ENCODE measurements around the gene OBP2B.
"Not testable (repeated sequence)": the region's sequence is repeated elsewhere in the genome, so short reads cannot be mapped to it uniquely, and the experiment has no call there.

The OBP2B gene

DNA sequence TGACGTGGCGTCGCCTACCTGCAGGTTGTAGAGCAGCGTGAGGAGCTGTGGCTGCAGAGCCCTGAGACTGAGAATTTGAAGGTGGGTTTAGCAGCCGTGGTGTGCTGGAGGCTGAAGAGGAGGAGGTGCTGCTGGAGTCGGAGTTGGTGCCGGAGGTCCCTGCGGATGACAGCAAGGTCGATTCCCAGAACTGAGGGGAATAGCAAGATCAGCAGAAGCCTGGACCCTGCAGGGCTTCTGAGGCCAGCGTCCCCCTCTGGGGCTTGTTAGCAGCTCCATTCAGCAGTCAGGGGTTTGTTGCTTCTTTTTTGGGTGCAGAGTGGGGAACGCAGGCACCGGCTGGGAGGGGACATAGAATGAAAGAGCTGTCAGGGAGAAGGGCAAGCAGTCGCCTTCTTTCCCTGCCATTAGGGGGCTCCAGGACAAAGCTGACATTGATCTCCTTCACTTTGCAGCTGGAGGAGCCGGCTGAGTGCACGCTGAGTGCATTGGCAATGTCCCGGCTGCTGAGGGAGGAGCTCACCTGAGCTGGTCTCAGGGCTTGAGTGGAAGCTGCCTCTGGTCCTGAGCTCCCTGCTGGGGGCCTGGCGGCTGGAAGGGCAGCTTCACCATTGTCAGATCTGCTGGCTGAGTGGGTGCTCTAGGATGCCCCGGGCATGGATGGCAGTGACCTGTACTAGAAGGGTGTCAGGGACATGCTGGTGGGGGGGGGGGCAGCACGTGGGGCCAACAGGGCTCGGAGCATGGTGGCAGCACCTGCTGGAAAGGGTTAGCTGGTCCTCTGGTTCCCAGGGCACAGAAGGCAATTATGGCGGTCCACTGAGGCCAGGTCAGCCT is 20.8 kb downstream of the OBP2B start:
- Histone ChIP-seq H3K4me1 (ENCODE audit: insufficient read depth, low read length) (no peaks in the 10 kb centered on the region), H3K27ac (ENCODE audit: low read depth, low read length) (no peak overlapping the region), H3K9me3 (ENCODE audit: low read length) (no peaks in the 10 kb centered on the region), H3K36me3 (ENCODE audit: insufficient read depth, low read length) (no peaks in the 10 kb centered on the region), H3K4me3 (ENCODE audit: low read depth in 1 of 2, low read length in 2 of 2) (no peak overlapping the region), H3K27me3 (ENCODE audit: control insufficient read depth in 1 of 2, insufficient read depth in 2 of 2, low read length in 2 of 2) (peaks cover 0 to 6% of the 10 kb centered on the region in 2 donors), H3K9ac (ENCODE audit: low read length) (no peak overlapping the region)

DNA sequence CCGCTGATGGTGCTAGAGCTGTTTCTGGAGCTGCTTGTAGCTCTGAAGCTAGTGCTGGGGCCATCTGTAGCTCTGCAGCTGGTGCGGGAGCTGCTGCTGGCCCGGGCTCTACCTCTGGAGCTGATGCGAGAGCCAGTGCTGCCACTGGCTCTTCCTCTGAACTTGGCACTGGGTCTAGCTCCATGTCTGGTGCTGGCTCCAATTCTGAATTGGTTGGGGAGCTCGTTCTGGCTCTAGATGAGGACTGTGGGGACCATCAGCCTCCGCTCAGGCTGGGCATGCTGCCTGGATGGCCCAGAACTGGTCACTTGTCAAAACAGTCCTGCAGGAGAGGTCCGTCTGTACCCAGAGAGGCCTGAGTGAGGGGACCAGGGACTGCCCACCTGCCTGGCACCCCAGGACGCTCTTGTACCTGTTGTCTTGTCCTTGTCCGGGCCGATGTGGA is 21.5 kb downstream of the OBP2B start:
- no peaks in the 10 kb centered on the region for H3K9me3 ChIP-seq (ENCODE audit: low read length)
- H3K4me3 ChIP-seq (ENCODE audit: low read depth in 1 of 2, low read length in 2 of 2): no peak overlapping the region
- H3K27ac ChIP-seq (ENCODE audit: low read depth, low read length): no peak overlapping the region
- no peaks in the 10 kb centered on the region for H3K36me3 ChIP-seq (ENCODE audit: insufficient read depth, low read length)
- H3K27me3 ChIP-seq (ENCODE audit: control insufficient read depth in 1 of 2, insufficient read depth in 2 of 2, low read length in 2 of 2): peaks cover 0 to 6% of the 10 kb centered on the region in 2 donors
- H3K9ac ChIP-seq (ENCODE audit: low read length): no peak overlapping the region
- no peaks in the 10 kb centered on the region for H3K4me1 ChIP-seq (ENCODE audit: insufficient read depth, low read length)

DNA sequence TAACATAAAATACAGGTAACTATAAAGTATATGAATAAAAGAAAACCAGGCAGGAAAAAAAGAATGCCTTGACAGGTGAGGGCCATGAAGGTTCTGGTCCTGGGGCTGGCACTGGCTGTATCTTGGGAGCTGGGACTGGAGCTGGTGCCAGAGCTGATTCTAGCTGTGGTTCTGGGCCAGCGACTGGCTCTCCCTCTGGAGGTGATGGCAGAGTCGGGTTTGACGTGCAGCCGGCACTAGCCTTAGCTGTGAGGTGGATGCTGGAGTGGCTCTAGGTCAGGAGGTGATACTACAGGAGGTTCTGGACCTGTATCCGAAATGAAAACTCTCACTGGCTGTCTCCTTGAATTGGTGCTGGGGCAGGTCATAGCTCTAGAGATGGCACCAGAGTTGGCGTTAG is 22.3 kb downstream of the OBP2B start:
- H3K36me3 ChIP-seq (ENCODE audit: insufficient read depth, low read length): no peaks in the 10 kb centered on the region
- no peak overlapping the region for H3K9ac ChIP-seq (ENCODE audit: low read length)
- no peaks in the 10 kb centered on the region for H3K4me1 ChIP-seq (ENCODE audit: insufficient read depth, low read length)
- H3K9me3 ChIP-seq (ENCODE audit: low read length): no peaks in the 10 kb centered on the region
- no peak overlapping the region for H3K27ac ChIP-seq (ENCODE audit: low read depth, low read length)
- no peak overlapping the region for H3K4me3 ChIP-seq (ENCODE audit: low read depth in 1 of 2, low read length in 2 of 2)
- peaks cover 0 to 6% of the 10 kb centered on the region in 2 donors for H3K27me3 ChIP-seq (ENCODE audit: control insufficient read depth in 1 of 2, insufficient read depth in 2 of 2, low read length in 2 of 2)

DNA sequence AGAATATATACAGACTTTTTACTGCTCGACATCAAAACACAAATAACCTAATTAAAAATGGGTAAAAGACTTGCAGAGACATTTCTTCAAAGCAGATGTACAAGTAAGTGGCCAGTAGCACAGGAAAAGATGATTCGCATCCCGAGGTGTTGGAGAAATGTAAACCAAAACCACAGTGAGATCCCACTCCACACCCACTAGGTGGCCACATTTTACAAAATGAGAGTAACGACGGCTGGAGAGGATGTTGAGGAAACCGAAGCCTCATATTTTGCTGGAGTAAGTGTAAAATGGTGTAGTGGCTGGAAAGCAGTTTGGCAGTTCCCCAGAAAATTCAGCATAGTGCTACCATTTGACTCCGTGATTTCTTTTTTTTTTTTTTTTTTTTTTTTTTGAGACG is 24.1 kb downstream of the OBP2B start:
- Histone ChIP-seq H3K9ac (ENCODE audit: low read length) (no peak overlapping the region), H3K4me3 (ENCODE audit: low read depth in 1 of 2, low read length in 2 of 2) (no peak overlapping the region), H3K9me3 (ENCODE audit: low read length) (no peaks in the 10 kb centered on the region), H3K27ac (ENCODE audit: low read depth, low read length) (no peak overlapping the region), H3K36me3 (ENCODE audit: insufficient read depth, low read length) (no peaks in the 10 kb centered on the region), H3K27me3 (ENCODE audit: control insufficient read depth in 1 of 2, insufficient read depth in 2 of 2, low read length in 2 of 2) (peaks cover 0 to 6% of the 10 kb centered on the region in 2 donors), H3K4me1 (ENCODE audit: insufficient read depth, low read length) (no peaks in the 10 kb centered on the region)

DNA sequence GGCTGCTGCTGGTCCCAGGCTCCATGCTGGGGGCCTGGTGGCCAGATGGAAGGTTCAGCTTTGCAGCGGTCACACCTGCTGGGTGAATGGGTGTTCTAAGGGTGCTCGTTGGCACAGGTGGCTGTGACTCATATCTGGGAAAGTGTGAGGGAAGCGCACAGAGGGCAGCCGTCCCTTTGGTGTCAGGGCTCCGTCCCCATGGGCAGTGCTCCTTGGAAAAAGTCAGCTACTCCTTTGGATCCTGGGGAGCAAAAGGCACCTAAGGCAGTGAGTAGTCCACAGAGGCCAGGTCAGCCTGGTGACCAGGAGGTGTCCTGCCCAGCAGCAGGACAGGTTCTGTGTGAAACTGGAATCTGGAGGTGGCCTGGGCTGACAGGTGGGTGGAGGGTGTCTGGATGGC is 26.9 kb downstream of the OBP2B start:
- Histone ChIP-seq H3K9me3 (ENCODE audit: low read length) (no peaks in the 10 kb centered on the region), H3K9ac (ENCODE audit: low read length) (no peak overlapping the region), H3K27me3 (ENCODE audit: control insufficient read depth in 1 of 2, insufficient read depth in 2 of 2, low read length in 2 of 2) (no peaks in the 10 kb centered on the region)

DNA sequence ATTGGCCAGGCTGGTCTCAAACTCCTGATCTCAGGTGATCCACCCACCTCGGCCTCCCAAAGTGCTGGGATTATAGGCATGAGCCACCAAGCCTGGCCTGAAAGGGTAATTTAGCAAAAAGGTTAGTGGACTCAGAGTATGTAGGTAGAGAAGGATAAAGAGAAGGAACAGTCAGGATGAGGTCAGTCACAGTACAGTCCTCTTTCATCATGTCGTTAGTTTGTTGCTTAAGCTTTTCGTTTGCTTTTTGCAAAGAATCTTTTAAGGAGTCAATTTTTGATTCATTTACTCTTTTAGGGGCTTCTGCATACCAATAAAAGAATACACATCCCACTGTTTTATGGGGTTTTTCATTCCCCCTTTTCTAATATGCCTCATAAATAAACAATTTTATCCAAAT is 27.5 kb downstream of the OBP2B start:
- H3K9ac ChIP-seq (ENCODE audit: low read length): no peak overlapping the region
- no peaks in the 10 kb centered on the region for H3K27me3 ChIP-seq (ENCODE audit: control insufficient read depth in 1 of 2, insufficient read depth in 2 of 2, low read length in 2 of 2)
- no peak overlapping the region for H3K4me3 ChIP-seq (ENCODE audit: low read depth in 1 of 2, low read length in 2 of 2)
- H3K27ac ChIP-seq (ENCODE audit: low read depth, low read length): no peak overlapping the region
- H3K9me3 ChIP-seq (ENCODE audit: low read length): no peaks in the 10 kb centered on the region
- H3K36me3 ChIP-seq (ENCODE audit: insufficient read depth, low read length): no peaks in the 10 kb centered on the region
- no peaks in the 10 kb centered on the region for H3K4me1 ChIP-seq (ENCODE audit: insufficient read depth, low read length)

More for the DNA sequence above, 26.9 kb downstream of the OBP2B start:
- Histone ChIP-seq H3K4me3 (ENCODE audit: low read depth in 1 of 2, low read length in 2 of 2) (no peak overlapping the region), H3K27ac (ENCODE audit: low read depth, low read length) (no peak overlapping the region), H3K36me3 (ENCODE audit: insufficient read depth, low read length) (no peaks in the 10 kb centered on the region), H3K4me1 (ENCODE audit: insufficient read depth, low read length) (no peaks in the 10 kb centered on the region)

DNA sequence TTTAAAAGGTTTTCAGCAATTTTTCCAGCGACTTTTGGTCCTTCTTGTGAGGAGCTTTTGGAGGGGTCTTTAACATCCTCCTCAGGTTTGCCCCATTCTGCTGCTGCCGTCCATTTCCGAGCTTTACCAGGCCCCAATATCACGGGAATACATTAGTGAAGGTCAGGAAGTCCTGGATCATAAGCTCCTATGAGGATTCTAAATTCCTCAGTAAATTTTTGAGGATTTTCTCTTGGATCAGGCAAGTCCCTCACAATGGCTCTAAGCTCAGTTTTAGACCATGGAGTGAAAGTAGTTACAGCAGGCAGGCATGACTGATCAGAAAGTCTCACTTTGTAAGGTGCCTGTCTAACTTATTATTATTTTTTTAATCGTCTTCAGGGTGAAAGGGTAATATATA is 28.1 kb downstream of the OBP2B start:
- Histone ChIP-seq H3K4me1 (ENCODE audit: insufficient read depth, low read length) (no peaks in the 10 kb centered on the region), H3K4me3 (ENCODE audit: low read depth in 1 of 2, low read length in 2 of 2) (no peak overlapping the region), H3K9ac (ENCODE audit: low read length) (no peak overlapping the region), H3K27ac (ENCODE audit: low read depth, low read length) (no peak overlapping the region), H3K36me3 (ENCODE audit: insufficient read depth, low read length) (no peaks in the 10 kb centered on the region), H3K9me3 (ENCODE audit: low read length) (no peaks in the 10 kb centered on the region), H3K27me3 (ENCODE audit: control insufficient read depth in 1 of 2, insufficient read depth in 2 of 2, low read length in 2 of 2) (no peaks in the 10 kb centered on the region)

DNA sequence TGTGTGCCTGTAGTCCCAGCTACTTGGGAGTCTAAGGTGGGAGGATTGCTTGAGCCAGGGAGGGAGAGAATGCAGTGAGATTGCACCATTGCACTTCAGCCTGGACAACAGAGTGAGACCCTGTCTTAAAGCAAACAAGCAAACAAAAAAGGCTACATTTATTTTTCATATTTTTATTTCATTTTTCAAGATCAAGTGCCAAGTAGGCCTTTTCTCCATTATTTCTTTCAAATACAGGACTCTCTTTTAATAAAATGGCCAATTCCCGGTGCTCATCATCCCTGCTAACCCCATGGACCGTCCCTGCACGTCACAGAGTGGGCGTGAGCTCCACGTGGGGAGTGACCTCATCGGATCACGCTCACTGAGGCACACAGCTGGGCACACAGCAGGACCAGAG is 36.0 kb downstream of the OBP2B start:
- peaks cover 0 to 8% of the 10 kb centered on the region in 2 donors for H3K27me3 ChIP-seq (ENCODE audit: control insufficient read depth in 1 of 2, insufficient read depth in 2 of 2, low read length in 2 of 2)
- no peak overlapping the region for H3K27ac ChIP-seq (ENCODE audit: low read depth, low read length)
- H3K36me3 ChIP-seq (ENCODE audit: insufficient read depth, low read length): no peaks in the 10 kb centered on the region
- no peaks in the 10 kb centered on the region for H3K4me1 ChIP-seq (ENCODE audit: insufficient read depth, low read length)
- no peaks in the 10 kb centered on the region for H3K9me3 ChIP-seq (ENCODE audit: low read length)
- H3K9ac ChIP-seq (ENCODE audit: low read length): no peak overlapping the region
- no peak overlapping the region for H3K4me3 ChIP-seq (ENCODE audit: low read depth in 1 of 2, low read length in 2 of 2)

DNA sequence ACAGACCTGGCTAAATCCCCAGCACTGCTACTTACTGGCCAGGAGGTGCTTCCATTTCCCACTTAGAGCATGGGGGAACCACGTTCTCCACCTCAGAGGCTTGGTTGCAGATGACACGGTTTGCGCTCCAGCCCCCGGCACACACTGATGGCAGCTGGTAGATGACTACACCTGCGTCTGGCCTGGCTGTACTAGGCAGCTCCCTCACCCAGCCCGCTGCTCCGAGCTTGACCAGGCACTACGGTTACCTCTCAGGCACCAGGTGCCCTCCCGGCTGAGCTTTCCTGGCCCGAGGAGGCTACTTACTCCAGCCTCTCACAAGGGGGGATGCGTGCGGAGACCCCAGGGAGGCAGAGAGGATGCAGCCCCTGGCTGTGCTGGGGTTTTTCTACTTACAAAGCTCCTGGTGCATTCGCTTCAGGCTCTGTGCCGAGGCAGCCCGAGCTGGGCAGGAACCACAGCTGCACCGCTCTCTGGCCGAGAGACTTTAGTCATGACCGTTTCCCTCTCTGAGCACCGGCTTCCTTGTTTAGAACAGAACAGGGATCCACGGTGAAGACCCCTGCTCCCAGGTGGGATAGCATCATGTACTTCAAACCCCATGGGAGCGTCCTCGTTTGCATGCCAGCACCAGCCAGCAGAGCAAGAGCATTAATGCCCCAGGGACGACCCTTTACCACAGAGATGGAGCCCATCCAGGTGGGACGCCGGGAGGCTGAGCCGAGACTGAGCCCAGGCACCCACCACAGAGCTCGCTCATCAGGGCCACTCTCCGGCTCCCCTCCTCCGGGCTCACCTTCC is 37.7 kb downstream of the OBP2B start:
- no peak overlapping the region for H3K27ac ChIP-seq (ENCODE audit: low read depth, low read length)
- H3K4me1 ChIP-seq (ENCODE audit: insufficient read depth, low read length): no peaks in the 10 kb centered on the region
- no peak overlapping the region for H3K9ac ChIP-seq (ENCODE audit: low read length)
- H3K9me3 ChIP-seq (ENCODE audit: low read length): no peaks in the 10 kb centered on the region
- no peak overlapping the region for H3K4me3 ChIP-seq (ENCODE audit: low read depth in 1 of 2, low read length in 2 of 2)
- H3K36me3 ChIP-seq (ENCODE audit: insufficient read depth, low read length): no peaks in the 10 kb centered on the region
- H3K27me3 ChIP-seq (ENCODE audit: control insufficient read depth in 1 of 2, insufficient read depth in 2 of 2, low read length in 2 of 2): peaks cover 0 to 11% of the 10 kb centered on the region in 2 donors

DNA sequence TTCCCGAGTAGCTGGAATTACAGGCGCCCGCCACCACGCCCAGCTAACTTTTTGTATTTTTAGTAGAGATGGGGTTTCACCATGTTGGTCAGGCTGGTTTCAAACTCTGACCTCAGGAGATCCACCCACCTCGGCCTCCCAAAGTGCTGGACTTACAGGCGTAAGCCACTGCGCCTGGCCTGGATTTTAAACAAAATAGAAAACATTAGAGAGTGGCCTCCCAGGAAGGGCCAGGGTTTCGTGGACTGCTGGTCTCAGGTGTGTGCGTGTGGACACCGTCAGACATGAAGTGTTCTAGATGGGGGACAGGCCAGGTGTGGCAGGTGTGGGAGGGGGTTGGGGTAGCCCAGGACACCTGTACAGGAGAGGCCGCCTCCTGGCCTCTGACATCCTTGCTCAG is 38.3 kb downstream of the OBP2B start:
- Histone ChIP-seq H3K9me3 (ENCODE audit: low read length) (no peaks in the 10 kb centered on the region), H3K4me3 (ENCODE audit: low read depth in 1 of 2, low read length in 2 of 2) (no peak overlapping the region), H3K36me3 (ENCODE audit: insufficient read depth, low read length) (no peaks in the 10 kb centered on the region), H3K4me1 (ENCODE audit: insufficient read depth, low read length) (no peaks in the 10 kb centered on the region), H3K9ac (ENCODE audit: low read length) (no peak overlapping the region), H3K27ac (ENCODE audit: low read depth, low read length) (no peak overlapping the region), H3K27me3 (ENCODE audit: control insufficient read depth in 1 of 2, insufficient read depth in 2 of 2, low read length in 2 of 2) (peaks cover 0 to 11% of the 10 kb centered on the region in 2 donors)

DNA sequence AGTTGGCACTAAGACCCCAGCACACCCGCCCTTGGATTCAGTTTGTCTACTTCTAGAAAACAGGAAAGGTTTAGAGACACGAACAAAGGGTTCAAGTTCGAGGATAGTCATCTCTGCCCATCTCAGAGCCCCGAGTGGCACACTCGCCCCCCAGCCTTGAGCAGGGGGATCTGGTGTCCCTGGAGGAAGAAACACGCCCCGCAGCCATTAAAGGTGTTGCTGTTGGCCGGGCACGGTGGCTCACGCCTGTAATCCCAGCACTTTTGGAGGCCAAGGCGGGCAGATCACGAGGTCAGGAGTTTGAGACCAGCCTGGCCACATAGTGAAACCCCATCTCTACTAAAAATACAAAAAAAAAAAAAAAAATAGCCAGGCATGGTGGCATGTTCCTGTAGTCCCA is 39.4 kb downstream of the OBP2B start:
- H3K27ac ChIP-seq (ENCODE audit: low read depth, low read length); H3K4me3 ChIP-seq (ENCODE audit: low read depth in 1 of 2, low read length in 2 of 2); H3K9ac ChIP-seq (ENCODE audit: low read length); H3K4me1 ChIP-seq (ENCODE audit: insufficient read depth, low read length); H3K9me3 ChIP-seq (ENCODE audit: low read length); H3K36me3 ChIP-seq (ENCODE audit: insufficient read depth, low read length): not testable (repeated sequence)
- H3K27me3 ChIP-seq (ENCODE audit: control insufficient read depth in 1 of 2, insufficient read depth in 2 of 2, low read length in 2 of 2): peaks cover 0 to 11% of the 10 kb centered on the region in 2 donors
